AG08395 (cell line): ENCODE measurements around the gene KATNBL1.
A peak's percentile ranks its signal among the peaks of the same experiment; 100 is the strongest.
"Not testable (repeated sequence)": the region's sequence is repeated elsewhere in the genome, so short reads cannot be mapped to it uniquely, and the experiment has no call there.

Source experiments
- DNase-seq: peaks from one replicate; pipeline ENCODE4 v3.0.0; 2012; ENCODE audit warnings: mixed read lengths, low spot score

Gene KATNBL1

GRCh38 chr15:34203305-34203704 lies 6.6 kb downstream of the KATNBL1 start:
- DNase-seq, result no peak

DNA sequence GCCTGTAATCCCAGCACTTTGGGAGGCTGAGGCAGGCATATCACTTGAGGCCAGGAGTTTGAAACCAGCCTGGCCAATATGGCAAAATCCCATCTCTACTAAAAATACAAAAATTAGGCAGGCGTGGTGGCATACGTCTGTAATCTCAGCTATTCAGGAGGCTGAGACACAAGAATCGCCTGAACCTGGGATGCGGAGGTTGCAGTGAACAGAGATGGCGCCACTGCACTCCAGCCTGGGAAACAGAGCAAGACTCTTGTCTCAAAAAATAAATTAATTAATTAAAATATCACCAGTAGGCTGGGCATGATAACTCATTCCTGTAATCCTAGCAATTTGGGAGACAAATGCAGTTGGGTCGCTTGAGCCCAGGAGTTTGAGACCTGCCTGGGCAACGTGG lies 16.6 kb downstream of the KATNBL1 start:
- DNase-seq, result not testable (repeated sequence)

- no peak for DNase-seq
These were observed 21.2 kb downstream of the KATNBL1 start for GRCh38 chr15:34188711-34189110.

DNA sequence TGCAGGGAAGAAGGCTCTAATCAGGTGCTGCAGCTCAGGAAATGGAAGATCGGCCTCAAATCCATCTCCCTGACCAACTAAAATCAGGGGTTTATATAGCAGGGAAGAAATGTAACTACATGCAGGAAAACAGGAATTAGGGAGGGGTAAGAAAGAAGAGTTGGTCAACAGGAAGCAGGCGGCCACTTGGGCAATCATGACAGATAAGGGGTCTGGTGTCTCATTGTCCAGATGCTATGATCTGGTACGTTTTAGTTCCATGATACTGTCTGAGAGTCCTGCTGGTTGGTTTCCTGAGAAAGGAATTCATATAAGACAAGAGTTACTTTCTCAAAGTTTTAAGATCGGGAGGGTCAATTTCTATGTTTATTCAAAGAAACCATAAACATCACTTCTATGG lies 24.2 kb downstream of the KATNBL1 start:
- no peak for DNase-seq

- DNase-seq, result no peak
These were observed 27.0 kb downstream of the KATNBL1 start for GRCh38 chr15:34182942-34183341.

GRCh38 chr15:34179234-34179633 lies 30.7 kb downstream of the KATNBL1 start:
- no peak for DNase-seq

DNA sequence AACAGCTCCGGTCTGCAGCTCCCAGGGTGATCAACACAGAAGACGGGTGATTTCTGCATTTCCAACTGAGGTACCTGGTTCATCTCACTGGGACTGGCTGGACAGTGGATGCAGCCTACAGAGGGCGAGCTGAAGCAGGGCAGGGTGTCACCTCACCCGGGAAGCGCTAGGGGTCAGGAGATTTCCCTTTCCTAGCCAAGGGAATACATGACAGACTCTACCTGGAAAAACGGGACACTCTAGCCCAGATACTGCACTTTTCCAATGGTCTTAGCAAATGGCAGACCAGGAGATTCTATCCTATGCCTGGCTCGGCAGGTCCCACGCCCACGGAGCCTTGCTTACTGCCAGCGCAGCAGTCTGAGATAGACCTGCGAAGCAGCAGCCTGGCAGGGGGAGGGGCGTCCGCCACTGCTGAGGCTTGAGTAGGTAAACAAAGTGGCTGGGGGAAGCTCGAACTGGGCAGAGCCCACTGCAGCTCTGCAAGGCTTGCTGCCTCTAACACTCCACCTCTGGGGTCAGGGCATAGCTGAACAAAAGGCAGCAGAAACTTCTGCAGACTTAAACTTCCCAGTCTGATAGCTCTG lies 43.8 kb downstream of the KATNBL1 start:
- DNase-seq, result not testable (repeated sequence)

DNA sequence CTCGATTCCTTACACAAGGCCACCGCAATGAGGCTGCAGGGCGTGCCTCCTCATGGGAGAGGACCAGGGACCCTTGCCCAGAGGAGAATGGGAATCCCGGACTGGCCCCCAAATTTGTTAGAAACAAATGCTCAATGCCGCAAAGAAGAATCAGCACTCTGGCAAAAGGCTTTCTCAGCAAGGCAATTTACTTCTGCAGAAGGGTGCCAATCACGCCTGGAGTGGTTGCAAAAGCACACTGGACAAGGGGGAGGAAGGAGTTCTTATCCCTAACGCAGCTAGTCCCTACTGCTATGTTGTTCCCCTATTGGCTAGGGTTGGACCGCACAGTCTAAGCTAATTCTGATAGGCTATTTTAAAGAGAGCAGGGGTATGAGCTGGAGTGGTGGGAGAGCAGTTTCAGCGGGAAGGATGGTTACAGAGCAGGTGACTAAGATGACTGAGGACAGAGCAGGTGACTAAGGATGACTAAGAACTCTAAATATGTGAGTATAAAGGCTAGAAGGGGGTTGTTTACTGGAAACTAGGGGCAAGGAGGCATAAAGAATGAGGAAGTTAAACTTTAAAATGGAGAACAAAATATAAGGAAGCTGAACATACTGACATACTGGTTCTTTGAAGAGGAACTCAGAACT lies 48.5 kb downstream of the KATNBL1 start:
- no peak for DNase-seq

DNA sequence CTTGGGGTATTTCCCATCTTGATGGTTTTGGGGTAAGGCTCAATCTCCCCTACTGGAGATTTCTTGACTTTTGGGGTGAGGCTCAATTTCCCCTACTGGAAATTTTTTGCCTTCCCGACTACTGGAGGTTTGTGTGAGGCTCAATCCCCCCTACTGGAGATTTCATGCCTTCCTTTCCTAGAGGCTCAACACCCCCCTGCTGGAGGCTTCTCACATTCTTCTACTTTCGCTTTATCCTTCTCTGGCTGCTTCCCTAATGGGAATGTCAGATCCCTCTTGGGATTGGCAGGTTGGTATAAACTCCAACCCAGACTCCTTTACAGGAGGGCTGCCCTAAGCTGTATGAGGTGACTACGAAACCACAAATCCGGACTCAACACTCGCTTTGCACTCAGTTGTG lies 49.2 kb downstream of the KATNBL1 start:
- no peak for DNase-seq

- DNase-seq, result no peak
These were observed 51.5 kb downstream of the KATNBL1 start for GRCh38 chr15:34158355-34158754.

- DNase-seq, result no peak
These were observed 54.0 kb downstream of the KATNBL1 start for GRCh38 chr15:34155859-34156258.

- DNase-seq, result no peak
These were observed 55.1 kb downstream of the KATNBL1 start for GRCh38 chr15:34154725-34155204.

DNA sequence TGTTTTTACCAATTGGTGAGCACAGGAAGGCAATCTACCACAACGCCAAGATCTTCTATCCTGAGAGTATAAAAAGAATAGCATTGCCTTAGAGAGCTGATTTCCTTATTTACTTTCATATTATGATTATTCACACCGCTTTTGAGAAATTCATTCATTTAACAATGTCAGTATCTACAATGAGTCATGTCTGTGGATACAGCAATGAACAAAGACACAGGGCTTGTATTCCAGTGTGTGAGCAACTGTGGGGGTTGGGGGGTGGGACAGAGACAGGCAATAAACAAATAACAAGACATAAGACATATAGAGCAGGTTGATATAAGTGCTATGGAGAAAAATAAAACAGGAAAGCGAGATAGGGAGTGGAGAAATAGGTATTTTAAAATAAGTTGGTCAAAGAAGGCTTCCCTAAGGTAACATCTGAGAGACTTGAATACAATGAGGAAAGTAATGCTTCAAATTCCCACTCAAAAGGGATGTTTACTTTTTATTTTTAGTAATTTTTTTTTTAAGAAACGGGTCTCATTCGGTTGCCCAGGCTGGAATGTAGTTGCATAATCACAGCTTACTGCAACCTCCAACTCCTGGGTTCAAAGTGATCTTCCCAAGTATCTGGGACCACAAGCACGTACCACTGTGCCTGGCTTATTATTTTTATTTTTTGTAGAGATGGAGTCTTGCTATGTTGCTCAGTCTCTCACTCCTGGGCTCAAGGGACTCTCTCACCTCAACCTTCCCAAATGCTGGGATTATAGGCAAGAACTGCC lies 62.3 kb downstream of the KATNBL1 start:
- no peak for DNase-seq

DNA sequence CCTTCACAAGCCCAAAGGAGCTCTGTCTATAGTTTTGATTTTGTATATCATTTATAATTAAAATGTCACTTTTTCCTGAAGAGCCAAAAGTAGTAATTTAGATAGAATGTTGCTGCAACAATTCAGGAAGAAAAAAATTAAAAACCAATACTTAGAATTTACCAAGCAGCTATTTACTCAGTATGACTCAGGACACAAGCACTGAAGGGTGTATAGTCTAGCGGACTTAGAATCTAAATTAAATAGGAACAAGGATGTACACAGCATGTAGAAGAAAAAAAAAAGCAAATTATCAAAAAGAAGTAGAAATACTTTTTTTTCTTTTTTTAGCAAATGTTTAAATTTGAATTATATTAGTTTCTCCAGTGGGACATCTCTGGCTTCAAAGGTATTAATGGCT lies 76.4 kb downstream of the KATNBL1 start:
- no peak for DNase-seq

GRCh38 chr15:34132881-34133280 lies 77.0 kb downstream of the KATNBL1 start:
- DNase-seq, result no peak

GRCh38 chr15:34128898-34129297 lies 81.0 kb downstream of the KATNBL1 start:
- no peak for DNase-seq

- no peak for DNase-seq
These were observed 83.4 kb downstream of the KATNBL1 start for GRCh38 chr15:34126522-34126921.

DNA sequence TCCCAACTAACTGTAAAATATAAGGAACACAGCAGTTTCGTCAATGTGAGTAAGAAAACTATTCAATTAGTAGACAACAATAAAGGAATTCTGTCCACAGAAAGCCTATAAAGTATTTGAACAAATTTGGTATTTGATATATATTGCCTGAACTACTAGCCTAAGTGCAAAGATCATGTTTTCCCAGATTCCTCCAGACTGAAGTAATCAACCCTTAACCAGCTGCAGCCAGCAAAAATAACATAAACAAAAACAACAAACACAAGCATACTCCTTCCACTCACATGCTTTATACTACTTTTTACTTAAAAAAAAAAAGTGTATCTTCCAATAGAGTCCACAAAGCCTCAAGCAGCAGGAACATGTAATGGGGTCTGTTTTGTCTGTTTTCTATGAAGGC lies 84.0 kb downstream of the KATNBL1 start:
- DNase-seq, result no peak

GRCh38 chr15:34124651-34125050 lies 85.2 kb downstream of the KATNBL1 start:
- DNase-seq, result no peak

DNA sequence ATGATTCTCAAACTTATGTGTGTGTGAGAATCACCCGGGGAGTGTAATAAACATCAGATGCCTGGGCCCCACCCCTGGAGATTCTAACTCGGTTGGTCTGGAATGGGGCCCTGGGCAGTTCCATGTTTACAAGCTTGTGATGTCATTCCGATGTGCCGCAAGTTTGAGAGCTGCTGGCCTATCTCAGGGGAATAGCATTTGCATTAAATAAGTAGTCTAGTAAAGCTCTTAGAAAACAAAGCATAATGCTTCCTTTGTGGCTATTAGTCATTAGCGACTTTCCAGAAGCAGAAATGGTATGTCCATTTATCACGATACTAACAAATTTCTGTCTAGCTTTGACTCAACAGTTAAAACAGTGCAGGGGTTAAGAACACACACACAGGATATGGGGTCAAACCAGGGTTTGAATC lies 87.1 kb downstream of the KATNBL1 start:
- peak; percentile 47 for DNase-seq

DNA sequence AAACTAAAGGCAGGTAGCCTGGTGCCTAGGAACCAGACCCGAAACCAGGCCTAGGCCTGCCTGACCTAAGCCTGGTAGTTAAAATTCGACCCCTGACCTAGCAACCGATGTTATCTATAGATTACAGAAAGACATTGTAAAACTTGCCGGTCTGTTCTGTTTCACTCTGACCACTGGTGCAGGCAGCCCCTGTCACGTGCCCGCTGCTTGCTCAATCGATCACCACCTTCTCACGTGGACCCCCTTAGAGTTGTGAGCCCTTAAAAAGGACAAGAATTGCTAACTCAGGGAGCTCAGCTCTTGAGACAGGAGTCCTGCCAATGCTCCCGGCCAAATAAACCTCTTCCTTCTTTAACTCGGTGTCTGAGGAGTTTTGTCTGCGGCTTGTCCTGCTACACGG lies 88.1 kb downstream of the KATNBL1 start:
- not testable (repeated sequence) for DNase-seq

GRCh38 chr15:34120420-34120819 lies 89.5 kb downstream of the KATNBL1 start:
- not testable (repeated sequence) for DNase-seq

GRCh38 chr15:34119291-34119690 lies 90.6 kb downstream of the KATNBL1 start:
- DNase-seq, result no peak
